Activated naive CD8-positive, alpha-beta T cell treated with anti-CD3 and anti-CD28 coated beads, Interleukin-2, amount 10 ng/mL, durations not matched to agents 7 days and 5 days (primary cell): ENCODE measurements around the gene SLC22A5. TPM values are rescaled to one million over a fixed set of nuclear protein-coding genes. Genes with fewer than 3 reads are reported as not detected.

Source experiments
- microRNA-seq: library from miRNA; unstranded; fragments of <30 nt; microRNA quantifications from one replicate; pipeline ENCODE4 v1.2.0, GENCODE V29; 2022
- total RNA-seq, 2 experiments: library from RNA; stranded (reverse); gene quantifications; one replicate each; pipeline ENCODE4 v1.2.3, GENCODE V29; 2021

The SLC22A5 gene
- total RNA-seq, 2 experiments from 2014 or later, result 5.1 to 6.0 TPM

Small RNA genes within 50 kb of the gene (microRNA-seq; reads per million reads assigned to microRNA genes)
- not detected for gene MIR3936

Other genes starting within 250 kb of the SLC22A5 start
- gene P4HA2, start 141.9 kb upstream of the SLC22A5 start, total RNA-seq, result 10 to 100 TPM; 10.1 to 10.7 TPM
- gene PDLIM4, start 112.0 kb upstream of the SLC22A5 start, total RNA-seq, result under 1 TPM in 1 of 2 experiments, not detected in 1; 0.64 TPM
- gene SLC22A4, start 75.3 kb upstream of the SLC22A5 start, total RNA-seq, result under 1 TPM in 1 of 2 experiments, not detected in 1; 0.14 TPM
- gene IRF1, start 121.1 kb downstream of the SLC22A5 start, total RNA-seq, result 100 to 1,000 TPM; 228 to 238 TPM
- not detected for gene IL5, start 173.8 kb downstream of the SLC22A5 start, total RNA-seq
- 10 to 100 TPM; 30.7 to 34.1 TPM for gene RAD50, start 187.3 kb downstream of the SLC22A5 start, total RNA-seq